ENCODE results near the gene GARS1.

DNA sequence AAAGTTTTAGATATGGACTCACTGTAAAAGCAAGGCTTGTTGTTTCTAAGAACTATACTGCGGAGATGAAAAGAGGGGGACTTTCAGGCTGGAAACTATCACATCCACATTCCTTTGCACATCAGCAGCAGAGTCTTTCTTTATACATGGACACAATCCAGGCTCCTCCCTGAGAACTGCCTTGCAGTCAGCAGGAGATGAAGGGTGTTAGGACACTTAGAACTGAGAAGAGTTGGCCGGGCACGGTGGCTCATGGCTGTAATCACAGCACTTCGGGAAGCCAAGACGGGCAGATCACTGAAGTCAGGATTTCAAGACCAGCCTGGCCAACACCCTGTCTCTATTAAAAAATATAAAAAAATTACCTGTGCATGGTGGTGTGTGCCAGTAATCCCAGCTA, 9.7 kb upstream of the GARS1 start:
- no peak for TF ChIP-seq GATA2 (IDR thresholded peaks at IDR 0.05; ENCODE audit: low read depth, low read length)
- TF ChIP-seq GATA3 (IDR thresholded peaks at IDR 0.05; ENCODE audit: low read depth, low read length) = no peak

Measured in SH-SY5Y (cell line).